IPS-11a (cell line): ENCODE results near the gene YBX3.

Experiments used
- H3K4me3 ChIP-seq: one replicate; pipeline ENCODE4 v1.5.1; 2013; ENCODE audit warnings: low read depth, low read length, control low read depth

YBX3 gene

GRCh38 chr12:10672231-10672868, 50.8 kb downstream of the YBX3 start:
- no peak overlapping the region for H3K4me3 ChIP-seq

GRCh38 chr12:10669533-10669932, 53.6 kb downstream of the YBX3 start:
- no peak overlapping the region for H3K4me3 ChIP-seq

- no peak overlapping the region for H3K4me3 ChIP-seq
These were observed 54.6 kb downstream of the YBX3 start for GRCh38 chr12:10668526-10668925.

- H3K4me3 ChIP-seq, result no peak overlapping the region
These were observed 55.5 kb downstream of the YBX3 start for GRCh38 chr12:10667581-10667980.

GRCh38 chr12:10664499-10664898, 58.6 kb downstream of the YBX3 start:
- H3K4me3 ChIP-seq, result no peak overlapping the region

- H3K4me3 ChIP-seq, result no peak overlapping the region
These were observed 59.3 kb downstream of the YBX3 start for GRCh38 chr12:10663869-10664268.

- no peak overlapping the region for H3K4me3 ChIP-seq
These were observed 61.8 kb downstream of the YBX3 start for GRCh38 chr12:10661338-10661737.

- H3K4me3 ChIP-seq, result no peak overlapping the region
These were observed 69.1 kb downstream of the YBX3 start for GRCh38 chr12:10654003-10654402.

- H3K4me3 ChIP-seq, result no peak overlapping the region
These were observed 70.9 kb downstream of the YBX3 start for GRCh38 chr12:10652192-10652591.
